IPS-20b (cell line): ENCODE results near the gene WFIKKN2.

Experiments
- H3K27ac ChIP-seq: one replicate; pipeline ENCODE4 v1.5.1; 2013; ENCODE audit warnings: low read length
- H3K27me3 ChIP-seq: 2 replicates; pipeline ENCODE4 v1.6.1; 2013; ENCODE audit warnings: mild to moderate bottlenecking, low read length, inconsistent platforms; ENCODE audit not compliant: insufficient read depth
- H3K36me3 ChIP-seq: 2 replicates; pipeline ENCODE4 v1.6.1; 2013; ENCODE audit warnings: low read depth, mild to moderate bottlenecking, inconsistent platforms, low read length, moderate library complexity; ENCODE audit not compliant: insufficient read depth
- H3K4me1 ChIP-seq: 2 replicates; pipeline ENCODE4 v1.6.1; 2013; ENCODE audit warnings: mild to moderate bottlenecking, control low read depth, inconsistent platforms, low read length, moderate library complexity; ENCODE audit not compliant: insufficient read depth
- H3K4me3 ChIP-seq: 2 replicates; pipeline ENCODE4 v1.5.1; 2013; ENCODE audit warnings: mild to moderate bottlenecking, low read length, inconsistent platforms
- H3K9ac ChIP-seq: 2 replicates; pipeline ENCODE4 v1.6.1; 2013; ENCODE audit warnings: low read depth, mild to moderate bottlenecking, inconsistent platforms, low read length, moderate library complexity
- H3K9me3 ChIP-seq: 2 replicates; pipeline ENCODE4 v1.6.1; 2013; ENCODE audit warnings: mild to moderate bottlenecking, low read depth, low read length, inconsistent platforms; ENCODE audit not compliant: insufficient read depth

WFIKKN2 gene

GRCh38 chr17:50829332-50829731, 6.1 kb upstream of the WFIKKN2 start:
- H3K9ac ChIP-seq = peak overlapping the region; percentile 29; the same call in 1 of the 2 replicates
- H3K27ac ChIP-seq = no peak overlapping the region
- no peaks in the 10 kb centered on the region for H3K36me3 ChIP-seq
- no peak overlapping the region for H3K4me3 ChIP-seq
- H3K4me1 ChIP-seq = peaks cover 23% of the 10 kb centered on the region
- no peaks in the 10 kb centered on the region for H3K27me3 ChIP-seq
- H3K9me3 ChIP-seq = no peaks in the 10 kb centered on the region

DNA sequence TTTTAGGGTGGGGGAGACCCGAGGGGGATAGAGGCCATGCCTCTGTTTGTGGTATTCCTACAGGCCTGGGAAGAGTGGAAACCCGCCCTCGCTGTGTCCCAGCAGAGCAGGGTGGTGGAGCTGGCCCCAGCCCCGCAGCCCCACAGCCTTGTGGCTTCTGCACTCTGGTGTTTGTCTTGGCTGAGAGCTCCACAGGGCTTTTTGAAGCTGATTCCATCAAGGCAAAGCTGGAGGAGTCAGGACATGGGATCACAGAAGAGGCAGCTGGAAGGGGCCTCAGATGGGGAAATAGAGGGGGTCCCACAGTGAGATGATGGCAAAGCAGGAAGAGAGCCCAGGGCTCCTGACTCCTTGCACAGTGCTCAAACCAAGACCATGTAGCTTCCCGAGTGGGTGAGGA, 5.0 kb upstream of the WFIKKN2 start:
- Histone ChIP-seq H3K27me3 (no peaks in the 10 kb centered on the region), H3K4me1 (peaks cover 30% of the 10 kb centered on the region), H3K9ac (no peak overlapping the region), H3K36me3 (no peaks in the 10 kb centered on the region), H3K9me3 (no peaks in the 10 kb centered on the region), H3K4me3 (no peak overlapping the region), H3K27ac (no peak overlapping the region)

- H3K27me3 ChIP-seq = no peaks in the 10 kb centered on the region
- H3K9ac ChIP-seq = no peak overlapping the region
- no peaks in the 10 kb centered on the region for H3K9me3 ChIP-seq
- peaks cover 30% of the 10 kb centered on the region for H3K4me1 ChIP-seq
- no peaks in the 10 kb centered on the region for H3K36me3 ChIP-seq
- H3K27ac ChIP-seq = no peak overlapping the region
- no peak overlapping the region for H3K4me3 ChIP-seq
These were observed 4.4 kb upstream of the WFIKKN2 start for GRCh38 chr17:50830994-50831393.

DNA sequence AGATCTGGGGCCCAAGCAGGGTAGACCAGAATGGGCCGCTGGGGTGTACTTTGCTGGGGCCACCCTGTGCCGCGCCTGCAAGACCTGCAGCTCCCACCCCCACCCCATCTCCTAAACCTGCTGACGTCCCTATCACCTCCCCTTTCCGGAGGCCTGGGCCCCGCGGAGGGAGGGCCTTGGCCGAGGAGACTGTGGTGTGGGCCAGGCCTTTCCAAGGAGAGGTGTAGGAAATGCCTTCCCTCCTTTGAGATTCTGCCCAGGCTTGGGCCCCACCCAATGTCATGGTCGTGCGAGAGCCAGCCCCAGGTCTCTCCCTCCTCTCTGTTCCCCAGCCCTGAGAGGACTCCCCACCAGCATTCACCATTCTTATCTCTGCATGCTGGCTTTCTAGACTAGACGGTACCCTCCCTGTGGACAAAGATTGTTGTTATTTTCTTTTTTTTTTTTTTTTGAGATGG, 3.9 kb upstream of the WFIKKN2 start:
- H3K9ac ChIP-seq = no peak overlapping the region
- H3K4me1 ChIP-seq = peaks cover 30% of the 10 kb centered on the region
- H3K27ac ChIP-seq = no peak overlapping the region
- no peaks in the 10 kb centered on the region for H3K27me3 ChIP-seq
- no peaks in the 10 kb centered on the region for H3K36me3 ChIP-seq
- no peaks in the 10 kb centered on the region for H3K9me3 ChIP-seq
- no peak overlapping the region for H3K4me3 ChIP-seq

DNA sequence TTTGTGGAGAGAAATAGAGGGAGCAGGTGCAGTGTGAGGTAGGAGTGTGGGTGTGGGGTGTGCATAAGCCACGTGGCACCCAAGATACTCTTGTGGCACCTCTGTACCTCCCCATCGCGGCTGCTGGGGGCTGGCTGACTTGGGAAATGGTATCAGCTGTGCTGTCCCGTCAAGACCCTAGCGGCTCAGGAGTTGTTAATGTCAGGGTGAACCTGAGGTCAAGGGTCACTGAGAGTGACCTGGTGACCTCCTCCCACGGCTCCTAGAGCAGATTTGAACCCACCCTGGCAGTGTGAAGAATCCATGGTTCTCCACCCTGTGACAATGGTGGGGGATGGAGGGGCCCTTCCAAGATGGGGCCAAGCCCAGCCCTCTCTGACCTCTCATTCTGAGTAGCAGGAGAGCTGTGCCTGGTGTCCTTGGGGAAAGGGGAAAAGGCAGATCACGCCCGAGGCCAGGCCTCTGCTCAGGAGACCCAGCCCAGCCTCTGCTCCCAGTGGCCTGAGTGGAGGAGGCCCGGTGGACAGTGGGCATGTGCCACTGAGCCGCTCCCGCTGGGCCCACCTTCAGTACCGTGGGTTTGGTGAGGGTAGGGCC, 3.0 kb upstream of the WFIKKN2 start:
- Histone ChIP-seq H3K9ac (no peak overlapping the region), H3K36me3 (no peaks in the 10 kb centered on the region), H3K4me3 (no peak overlapping the region), H3K9me3 (no peaks in the 10 kb centered on the region), H3K27ac (no peak overlapping the region), H3K27me3 (no peaks in the 10 kb centered on the region), H3K4me1 (peaks cover 30% of the 10 kb centered on the region)

GRCh38 chr17:50832864-50833381, 2.5 kb upstream of the WFIKKN2 start:
- Histone ChIP-seq H3K4me1 (peaks cover 33% of the 10 kb centered on the region), H3K27ac (no peak overlapping the region), H3K9me3 (no peaks in the 10 kb centered on the region), H3K9ac (no peak overlapping the region), H3K4me3 (no peak overlapping the region), H3K27me3 (no peaks in the 10 kb centered on the region), H3K36me3 (no peaks in the 10 kb centered on the region)

- Histone ChIP-seq H3K27me3 (no peaks in the 10 kb centered on the region), H3K4me1 (peaks cover 32% of the 10 kb centered on the region), H3K4me3 (no peak overlapping the region), H3K36me3 (no peaks in the 10 kb centered on the region), H3K27ac (no peak overlapping the region), H3K9me3 (no peaks in the 10 kb centered on the region), H3K9ac (no peak overlapping the region)
These were observed 1.6 kb upstream of the WFIKKN2 start for GRCh38 chr17:50833510-50834428.

- Histone ChIP-seq H3K27ac (no peak overlapping the region), H3K4me3 (no peak overlapping the region), H3K27me3 (no peaks in the 10 kb centered on the region), H3K9ac (peak overlapping the region; percentile 8; the same call in 1 of the 2 replicates), H3K36me3 (no peaks in the 10 kb centered on the region), H3K9me3 (no peaks in the 10 kb centered on the region), H3K4me1 (peaks cover 23% of the 10 kb centered on the region; the same call in 1 of the 2 replicates)
These were observed 721 bp upstream of the WFIKKN2 start for GRCh38 chr17:50834429-50835300.

- no peaks in the 10 kb centered on the region for H3K9me3 ChIP-seq
- no peaks in the 10 kb centered on the region for H3K27me3 ChIP-seq
- no peak overlapping the region for H3K27ac ChIP-seq
- peaks cover 13% of the 10 kb centered on the region; the same call in 1 of the 2 replicates for H3K4me1 ChIP-seq
- no peak overlapping the region for H3K9ac ChIP-seq
- H3K4me3 ChIP-seq = no peak overlapping the region
- H3K36me3 ChIP-seq = no peaks in the 10 kb centered on the region
These were observed 1.4 kb downstream of the WFIKKN2 start for GRCh38 chr17:50836826-50837225.

- no peaks in the 10 kb centered on the region for H3K36me3 ChIP-seq
- H3K27me3 ChIP-seq = no peaks in the 10 kb centered on the region
- H3K4me3 ChIP-seq = no peak overlapping the region
- H3K9me3 ChIP-seq = no peaks in the 10 kb centered on the region
- H3K4me1 ChIP-seq = peaks cover 13% of the 10 kb centered on the region; the same call in 1 of the 2 replicates
- H3K27ac ChIP-seq = no peak overlapping the region
- H3K9ac ChIP-seq = no peak overlapping the region
These were observed 2.0 kb downstream of the WFIKKN2 start for GRCh38 chr17:50837286-50837979.
